ENCODE measurements around the gene PPP2R2D.

DNA sequence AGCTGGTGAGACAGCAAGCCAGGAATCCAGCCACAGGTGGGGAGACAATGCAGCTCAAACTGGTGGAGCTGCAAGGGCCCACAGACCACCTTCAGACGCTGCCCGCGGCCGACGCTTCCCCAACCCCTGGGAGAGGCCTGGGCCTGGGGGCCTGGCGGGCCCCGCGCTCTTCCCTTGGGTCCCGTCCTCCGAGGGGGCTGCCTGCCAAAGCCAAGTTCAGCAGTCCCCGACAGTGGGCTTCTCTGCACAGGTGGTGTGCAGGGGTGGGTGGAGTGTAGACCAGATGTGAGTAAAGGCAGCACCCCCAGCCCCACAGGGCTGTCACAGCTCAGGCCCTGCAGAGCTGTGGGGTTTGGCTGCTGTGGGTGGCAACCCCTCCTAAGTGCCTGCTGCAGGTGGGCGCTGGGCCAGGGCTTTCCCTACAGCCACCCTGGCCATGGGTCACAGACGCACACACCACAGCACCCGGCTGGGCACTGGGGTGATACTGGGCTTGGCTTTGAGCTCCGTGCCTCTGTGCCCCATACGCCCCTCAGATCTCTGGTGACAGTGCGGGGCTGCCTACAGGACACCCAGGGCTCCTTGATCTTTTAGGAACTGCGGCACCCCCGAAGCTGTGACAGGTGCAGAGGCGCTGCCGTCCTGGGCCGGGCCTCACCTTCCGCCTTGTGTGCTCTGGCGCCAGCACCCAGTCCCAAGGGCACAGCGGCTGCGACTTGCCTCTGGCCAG is 60.4 kb downstream of the PPP2R2D start:
- no peak for TF ChIP-seq CTBP1 (IDR thresholded peaks at IDR 0.05; ENCODE audit: borderline replicate concordance)
- TF ChIP-seq BHLHE40 (IDR thresholded peaks at IDR 0.05; ENCODE audit: borderline replicate concordance): no peak
- TF ChIP-seq ZNF384 (IDR thresholded peaks at IDR 0.05): no peak
- TF ChIP-seq LEF1 (IDR thresholded peaks at IDR 0.05; ENCODE audit: borderline replicate concordance): no peak
- TF ChIP-seq SP1 (IDR thresholded peaks at IDR 0.05): no peak
- no peak for TF ChIP-seq FOXM1 (IDR thresholded peaks at IDR 0.05; ENCODE audit: borderline replicate concordance)
- no peak for TF ChIP-seq HDGF (IDR thresholded peaks at IDR 0.05; ENCODE audit: borderline replicate concordance)
- no peak for TF ChIP-seq FOXA1 (IDR thresholded peaks at IDR 0.05)
- TF ChIP-seq SUZ12 (IDR thresholded peaks at IDR 0.05): no peak
